Esophagus muscularis mucosa (tissue), 4 donors: ENCODE results near the gene UBE2M. TPM values are rescaled to one million over a fixed set of nuclear protein-coding genes. Genes with fewer than 3 reads are reported as not detected.

ENCODE experiments used
- DNase-seq: peaks from one replicate; pipeline ENCODE4 v3.0.0-alpha.2; 2017; ENCODE audit errors: extremely low spot score
- H3K27ac ChIP-seq, 4 donors: fragments of 200-600 bp; sonication (generic); replicated peaks in 1 of 4; 1 replicate in 3 of 4; 2 replicates in 1 of 4; pipeline ENCODE4 v1.5.1; 2016 to 2019; ENCODE audit warnings: mild to moderate bottlenecking in 1 of 4
- H3K27me3 ChIP-seq, 4 donors: fragments of 200-600 bp; sonication (generic); one replicate each; pipeline versions ENCODE4 v1.5.1 to v1.6.0; 2016 to 2019
- H3K36me3 ChIP-seq, 4 donors: fragments of 200-600 bp; sonication (generic); one replicate each; pipeline ENCODE4 v1.5.1; 2016 to 2019
- H3K4me1 ChIP-seq, 4 donors: fragments of 200-600 bp; sonication (generic); one replicate each; pipeline ENCODE4 v1.5.1; 2016 to 2019
- H3K4me3 ChIP-seq, 4 donors: fragments of 200-600 bp; sonication (generic); 1 replicate in 2 of 4; 2 replicates in 2 of 4; pipeline ENCODE4 v1.5.1; 2016 to 2019; ENCODE audit warnings: mild to moderate bottlenecking in 4 of 4, moderate library complexity in 1 of 4
- H3K9me3 ChIP-seq, 4 donors: fragments of 200-600 bp; sonication (generic); 1 replicate in 3 of 4; 2 replicates in 1 of 4; pipeline ENCODE4 v1.5.1; 2016 to 2019
- CTCF ChIP-seq, 3 experiments: fragments of 200-600 bp in 2 of 3; fragments of 450-650 bp in 1 of 3; sonication (generic) in 2 of 3; IDR thresholded peaks; one replicate each; pipeline ENCODE4 v1.5.1; 2017 to 2019; ENCODE audit warnings: antibody characterized with exemption in 3 of 3, mild to moderate bottlenecking in 2 of 3, moderate library complexity in 1 of 3
- EP300 ChIP-seq: sonication (generic); formaldehyde crosslinking; IDR thresholded peaks from one replicate; pipeline ENCODE4 v1.6.1; 2017; ENCODE audit warnings: antibody characterized with exemption
- POLR2A ChIP-seq: fragments of 450-650 bp; IDR thresholded peaks from one replicate; pipeline ENCODE4 v1.6.1; 2017; ENCODE audit warnings: antibody characterized with exemption, moderate library complexity, mild to moderate bottlenecking, low read depth
- POLR2AphosphoS5 ChIP-seq, 2 donors: sonication (generic); formaldehyde crosslinking; IDR thresholded peaks; one replicate each; pipeline ENCODE4 v1.6.1; 2017; ENCODE audit warnings: antibody characterized with exemption in 2 of 2
- WGBS: methylation state at CpG from one replicate; pipeline ENCODE4 v1.1.5; 2018; 5-methylcytosine and 5-hydroxymethylcytosine counted together
- intact Hi-C: fragments of 100-400 bp; cut with DNase I; formaldehyde crosslinking; loops from one replicate; pipeline ENCODE4 v1.15.1; 2023
- total RNA-seq, 4 donors: library from RNA; depleted of rRNA; stranded (reverse); fragments of >200 nt; gene quantifications; one replicate each; pipeline versions ENCODE4 v1.1.0 to v1.2.1, GENCODE V29; 2016

UBE2M gene
- total RNA-seq, 4 donors from 2014 or later: 36.1 to 54.9 (median 45.8) TPM

GRCh38 chr19:58553799-58554493 is 4.5 kb downstream of the UBE2M start:
- intact Hi-C loops: no loop called here
- Histone ChIP-seq H3K4me1 (peaks cover 37 to 49% (median 46%) of the 10 kb centered on the region in 4 donors), H3K27me3 (no peaks in the 10 kb centered on the region), H3K4me3 (peak overlapping the region; percentile 70 to 84 (median 75)), H3K9me3 (no peaks in the 10 kb centered on the region), H3K36me3 (peaks cover 48 to 67% (median 62%) of the 10 kb centered on the region in 4 donors), H3K27ac (peak overlapping the region; percentile 94 to 100 (median 98))
- DNase-seq: no peak
- 42% methylated on average over 18 of the region's 18 CpGs for WGBS
- TF ChIP-seq CTCF (IDR thresholded peaks at IDR 0.05): no peak
- TF ChIP-seq POLR2AphosphoS5 (IDR thresholded peaks at IDR 0.05): no peak
- no peak for TF ChIP-seq EP300
- TF ChIP-seq POLR2A: no peak

GRCh38 chr19:58552655-58553054 is 5.8 kb downstream of the UBE2M start:
- TF ChIP-seq EP300 (no peak), POLR2AphosphoS5 (IDR thresholded peaks at IDR 0.05) (no peak), CTCF (IDR thresholded peaks at IDR 0.05) (no peak), POLR2A (no peak)
- Histone ChIP-seq H3K27ac (no peak overlapping the region), H3K27me3 (no peaks in the 10 kb centered on the region), H3K36me3 (peaks cover 61 to 80% (median 75%) of the 10 kb centered on the region in 4 donors), H3K9me3 (no peaks in the 10 kb centered on the region), H3K4me3 (no peak overlapping the region), H3K4me1 (peaks cover 36 to 57% (median 46%) of the 10 kb centered on the region in 4 donors)
- no peak for DNase-seq
- intact Hi-C loops: no loop called here
- 84% methylated on average over 2 of the region's 2 CpGs for WGBS

- no peak for DNase-seq
- WGBS: 89% methylated on average over 17 of the region's 18 CpGs
- intact Hi-C loops: no loop called here
- no peaks in the 10 kb centered on the region for H3K27me3 ChIP-seq
- H3K27ac ChIP-seq: no peak overlapping the region
- no peak overlapping the region for H3K4me3 ChIP-seq
- TF ChIP-seq POLR2AphosphoS5 (IDR thresholded peaks at IDR 0.05) (no peak), EP300 (no peak), CTCF (IDR thresholded peaks at IDR 0.05) (no peak), POLR2A (no peak)
- H3K4me1 ChIP-seq: peaks cover 34 to 57% (median 45%) of the 10 kb centered on the region in 4 donors
- no peaks in the 10 kb centered on the region for H3K9me3 ChIP-seq
- H3K36me3 ChIP-seq: peaks cover 68 to 83% (median 78%) of the 10 kb centered on the region in 4 donors
These were observed 6.6 kb downstream of the UBE2M start for GRCh38 chr19:58551577-58552471.

- TF ChIP-seq POLR2AphosphoS5 (IDR thresholded peaks at IDR 0.05) (no peak), CTCF (IDR thresholded peaks at IDR 0.05) (no peak), POLR2A (no peak), EP300 (no peak)
- DNase-seq: no peak
- no peaks in the 10 kb centered on the region for H3K27me3 ChIP-seq
- no peaks in the 10 kb centered on the region for H3K9me3 ChIP-seq
- WGBS: 20% methylated on average over 1 of the region's 1 CpG
- H3K4me1 ChIP-seq: peaks cover 34 to 57% (median 45%) of the 10 kb centered on the region in 4 donors
- H3K4me3 ChIP-seq: no peak overlapping the region
- intact Hi-C loops: no loop called here
- no peak overlapping the region for H3K27ac ChIP-seq
- H3K36me3 ChIP-seq: peaks cover 61 to 82% (median 77%) of the 10 kb centered on the region in 4 donors
These were observed 7.3 kb downstream of the UBE2M start for GRCh38 chr19:58551123-58551497.
